ENCODE data around the gene MAD1L1.

Gene MAD1L1

DNA sequence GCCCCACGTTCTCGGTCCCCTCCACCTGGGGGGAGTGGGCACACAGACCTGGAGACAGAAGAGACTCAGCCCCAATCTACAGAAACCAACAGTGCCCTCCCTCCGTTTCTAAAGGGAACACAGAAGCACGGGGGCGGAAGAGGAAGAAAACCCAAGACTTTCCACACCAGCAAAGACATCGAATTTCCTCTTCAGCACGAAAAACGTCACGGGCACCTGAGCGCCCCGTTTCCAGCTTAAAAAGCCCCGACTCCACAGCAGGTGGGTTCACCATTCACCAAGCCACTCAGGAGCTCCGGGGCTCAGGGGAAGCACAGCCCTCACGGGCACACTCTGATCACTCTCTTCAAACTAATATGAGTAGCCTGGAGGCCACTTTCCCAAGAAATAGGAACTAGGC lies 28.9 kb upstream of the MAD1L1 start:
- Histone ChIP-seq H3K27ac (ENCODE audit: extremely low read depth, low read depth, low read length) (no peak overlapping the region), H3K4me3 (ENCODE audit: low read depth, low read length) (no peak overlapping the region), H3K9me3 (ENCODE audit: control insufficient read depth, insufficient read depth, low read depth, low read length) (no peaks in the 10 kb centered on the region), H3K36me3 (ENCODE audit: control insufficient read depth in 2 of 2, insufficient read depth in 1 of 2, low read length in 2 of 2) (peaks cover 0 to 6% of the 10 kb centered on the region in 2 experiments; a peak in 1 of 3 replicates), H3K4me1 (ENCODE audit: control insufficient read depth, insufficient read depth, low read length) (no peaks in the 10 kb centered on the region)
- CTCF ChIA-PET, result interaction anchor here (1.0 to 1.4 kb wide), 3 partner anchors 10 to 86 kb away, joined by 3 to 6 read pairs (median 3); no protein-coding TSS in a partner anchor
- TF ChIP-seq, protein P1, sequence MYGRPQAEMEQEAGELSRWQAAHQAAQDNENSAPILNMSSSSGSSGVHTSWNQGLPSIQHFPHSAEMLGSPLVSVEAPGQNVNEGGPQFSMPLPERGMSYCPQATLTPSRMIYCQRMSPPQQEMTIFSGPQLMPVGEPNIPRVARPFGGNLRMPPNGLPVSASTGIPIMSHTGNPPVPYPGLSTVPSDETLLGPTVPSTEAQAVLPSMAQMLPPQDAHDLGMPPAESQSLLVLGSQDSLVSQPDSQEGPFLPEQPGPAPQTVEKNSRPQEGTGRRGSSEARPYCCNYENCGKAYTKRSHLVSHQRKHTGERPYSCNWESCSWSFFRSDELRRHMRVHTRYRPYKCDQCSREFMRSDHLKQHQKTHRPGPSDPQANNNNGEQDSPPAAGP (tag by site-specific recombination; IDR thresholded peaks at IDR 0.05), result no peak
- TF ChIP-seq ZNF223 (tag by site-specific recombination; IDR thresholded peaks at IDR 0.05), result no peak
- TF ChIP-seq MEIS1 (CRISPR knock-in tag; IDR thresholded peaks at IDR 0.05; ENCODE audit: borderline replicate concordance), result no peak
- TF ChIP-seq, protein P2, sequence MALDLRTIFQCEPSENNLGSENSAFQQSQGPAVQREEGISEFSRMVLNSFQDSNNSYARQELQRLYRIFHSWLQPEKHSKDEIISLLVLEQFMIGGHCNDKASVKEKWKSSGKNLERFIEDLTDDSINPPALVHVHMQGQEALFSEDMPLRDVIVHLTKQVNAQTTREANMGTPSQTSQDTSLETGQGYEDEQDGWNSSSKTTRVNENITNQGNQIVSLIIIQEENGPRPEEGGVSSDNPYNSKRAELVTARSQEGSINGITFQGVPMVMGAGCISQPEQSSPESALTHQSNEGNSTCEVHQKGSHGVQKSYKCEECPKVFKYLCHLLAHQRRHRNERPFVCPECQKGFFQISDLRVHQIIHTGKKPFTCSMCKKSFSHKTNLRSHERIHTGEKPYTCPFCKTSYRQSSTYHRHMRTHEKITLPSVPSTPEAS (tag by site-specific recombination; IDR thresholded peaks at IDR 0.05), result no peak
- TF ChIP-seq BCL11A (tag by site-specific recombination; IDR thresholded peaks at IDR 0.05; ENCODE audit: low read depth), result no peak
- no peak for TF ChIP-seq ZNF2 (tag by site-specific recombination; IDR thresholded peaks at IDR 0.05)
- TF ChIP-seq ZNF133 (tag by site-specific recombination; IDR thresholded peaks at IDR 0.05), result no peak
- no peak for TF ChIP-seq REPIN1 (tag by site-specific recombination; IDR thresholded peaks at IDR 0.05; ENCODE audit: low read depth)
- TF ChIP-seq ZNF433 (tag by site-specific recombination; IDR thresholded peaks at IDR 0.05; ENCODE audit: low read depth), result no peak
- TF ChIP-seq ZNF221 (tag by site-specific recombination; IDR thresholded peaks at IDR 0.05; ENCODE audit: borderline replicate concordance), result no peak
- TF ChIP-seq ZNF544 (tag by site-specific recombination; IDR thresholded peaks at IDR 0.05), result no peak
- no peak for TF ChIP-seq IKZF3 (tag by site-specific recombination; IDR thresholded peaks at IDR 0.05)
- TF ChIP-seq, protein P3, sequence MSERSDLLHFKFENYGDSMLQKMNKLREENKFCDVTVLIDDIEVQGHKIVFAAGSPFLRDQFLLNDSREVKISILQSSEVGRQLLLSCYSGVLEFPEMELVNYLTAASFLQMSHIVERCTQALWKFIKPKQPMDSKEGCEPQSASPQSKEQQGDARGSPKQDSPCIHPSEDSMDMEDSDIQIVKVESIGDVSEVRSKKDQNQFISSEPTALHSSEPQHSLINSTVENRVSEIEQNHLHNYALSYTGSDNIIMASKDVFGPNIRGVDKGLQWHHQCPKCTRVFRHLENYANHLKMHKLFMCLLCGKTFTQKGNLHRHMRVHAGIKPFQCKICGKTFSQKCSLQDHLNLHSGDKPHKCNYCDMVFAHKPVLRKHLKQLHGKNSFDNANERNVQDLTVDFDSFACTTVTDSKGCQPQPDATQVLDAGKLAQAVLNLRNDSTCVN (tag by site-specific recombination; optimal IDR thresholded peaks at IDR 0.05), result no peak
- TF ChIP-seq, protein P4, sequence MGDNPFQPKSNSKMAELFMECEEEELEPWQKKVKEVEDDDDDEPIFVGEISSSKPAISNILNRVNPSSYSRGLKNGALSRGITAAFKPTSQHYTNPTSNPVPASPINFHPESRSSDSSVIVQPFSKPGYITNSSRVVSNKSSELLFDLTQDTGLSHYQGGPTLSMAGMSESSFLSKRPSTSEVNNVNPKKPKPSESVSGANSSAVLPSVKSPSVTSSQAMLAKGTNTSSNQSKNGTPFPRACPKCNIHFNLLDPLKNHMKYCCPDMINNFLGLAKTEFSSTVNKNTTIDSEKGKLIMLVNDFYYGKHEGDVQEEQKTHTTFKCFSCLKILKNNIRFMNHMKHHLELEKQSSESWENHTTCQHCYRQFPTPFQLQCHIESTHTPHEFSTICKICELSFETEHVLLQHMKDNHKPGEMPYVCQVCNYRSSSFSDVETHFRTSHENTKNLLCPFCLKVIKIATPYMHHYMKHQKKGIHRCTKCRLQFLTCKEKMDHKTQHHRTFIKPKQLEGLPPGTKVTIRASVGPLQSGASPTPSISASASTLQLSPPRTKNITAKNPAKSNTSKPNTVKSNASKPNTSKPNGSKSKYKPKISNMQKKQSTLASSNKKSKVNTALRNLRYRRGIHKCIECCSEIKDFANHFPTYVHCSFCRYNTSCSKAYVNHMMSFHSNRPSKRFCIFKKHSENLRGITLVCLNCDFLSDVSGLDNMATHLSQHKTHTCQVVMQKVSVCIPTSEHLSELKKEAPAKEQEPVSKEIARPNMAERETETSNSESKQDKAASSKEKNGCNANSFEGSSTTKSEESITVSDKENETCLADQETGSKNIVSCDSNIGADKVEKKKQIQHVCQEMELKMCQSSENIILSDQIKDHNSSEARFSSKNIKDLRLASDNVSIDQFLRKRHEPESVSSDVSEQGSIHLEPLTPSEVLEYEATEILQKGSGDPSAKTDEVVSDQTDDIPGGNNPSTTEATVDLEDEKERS (tag by site-specific recombination; IDR thresholded peaks at IDR 0.05), result no peak
- POLR2A ChIA-PET, result interaction anchor here (1.3 kb wide), 1 partner anchor 705 kb away, joined by 3 read pairs; the partner anchor contains the start of gene TMEM184A

GRCh38 chr7:2260820-2261219 lies 28.1 kb upstream of the MAD1L1 start:
- H3K9me3 ChIP-seq (ENCODE audit: control insufficient read depth, insufficient read depth, low read depth, low read length), result no peaks in the 10 kb centered on the region
- no peaks in the 10 kb centered on the region for H3K4me1 ChIP-seq (ENCODE audit: control insufficient read depth, insufficient read depth, low read length)
- no peak overlapping the region for H3K27ac ChIP-seq (ENCODE audit: extremely low read depth, low read depth, low read length)
- ChIA-PET CTCF (interaction anchor here (1.1 to 1.4 kb wide), 3 partner anchors 11 to 87 kb away, joined by 3 to 6 read pairs (median 5); no protein-coding TSS in a partner anchor), POLR2A (interaction anchor here (0.7 to 1.7 kb wide), 6 partner anchors 9 to 705 kb away, joined by 3 to 7 read pairs (median 4); partner anchors contain the start of genes EIF3B, MRM2, NUDT1 and TMEM184A)
- H3K36me3 ChIP-seq (ENCODE audit: control insufficient read depth in 2 of 2, insufficient read depth in 1 of 2, low read length in 2 of 2), result peaks cover 0 to 6% of the 10 kb centered on the region in 2 experiments; a peak in 1 of 3 replicates
- no peak overlapping the region for H3K4me3 ChIP-seq (ENCODE audit: low read depth, low read length)
- TF ChIP-seq ZNF248 (tag by site-specific recombination; IDR thresholded peaks at IDR 0.05) (no peak), SCRT2 (tag by site-specific recombination; IDR thresholded peaks at IDR 0.05) (peak; percentile 92), ZBTB17 (tag by site-specific recombination; IDR thresholded peaks at IDR 0.05) (0 out of 2 replicates have a peak, but pooled peaks have one; percentile 13)

Data from HEK293 (cell line).